Nephron (organoid): ENCODE measurements around the gene AP2A2.

ENCODE experiments used
- H3K27ac Mint-ChIP-seq, 3 experiments: 2 replicates each; pipeline ENCODE4 v1.8.0; 2020; ENCODE audit warnings: mixed read lengths in 3 of 3, mild to moderate bottlenecking in 2 of 3, moderate library complexity in 1 of 3
- H3K27me3 Mint-ChIP-seq: 2 replicates; pipeline ENCODE4 v1.8.0; 2021; ENCODE audit warnings: low read depth, mild to moderate bottlenecking, moderate library complexity, mixed read lengths
- H3K36me3 Mint-ChIP-seq: 2 replicates; pipeline ENCODE4 v1.8.0; 2020; ENCODE audit warnings: low read depth, mixed read lengths
- H3K4me1 Mint-ChIP-seq: 2 replicates; pipeline ENCODE4 v1.8.0; 2020; ENCODE audit warnings: mixed read lengths
- H3K4me3 Mint-ChIP-seq, 3 experiments: 2 replicates each; pipeline ENCODE4 v1.8.0; 2020; ENCODE audit warnings: mild to moderate bottlenecking in 3 of 3, mixed read lengths in 3 of 3, moderate library complexity in 2 of 3
- H3K9me3 Mint-ChIP-seq: 2 replicates; pipeline ENCODE4 v1.8.0; 2020; ENCODE audit warnings: mixed read lengths
- TF ChIP-seq, protein P1 (sequence below), 3 experiments: fragments of 200-600 bp; sonication (generic); IDR thresholded peaks; one replicate each; pipeline ENCODE4 v1.5.0; 2021; ENCODE audit warnings: antibody characterized with exemption in 3 of 3; ENCODE audit not compliant: unreplicated experiment in 3 of 3

Gene AP2A2

DNA sequence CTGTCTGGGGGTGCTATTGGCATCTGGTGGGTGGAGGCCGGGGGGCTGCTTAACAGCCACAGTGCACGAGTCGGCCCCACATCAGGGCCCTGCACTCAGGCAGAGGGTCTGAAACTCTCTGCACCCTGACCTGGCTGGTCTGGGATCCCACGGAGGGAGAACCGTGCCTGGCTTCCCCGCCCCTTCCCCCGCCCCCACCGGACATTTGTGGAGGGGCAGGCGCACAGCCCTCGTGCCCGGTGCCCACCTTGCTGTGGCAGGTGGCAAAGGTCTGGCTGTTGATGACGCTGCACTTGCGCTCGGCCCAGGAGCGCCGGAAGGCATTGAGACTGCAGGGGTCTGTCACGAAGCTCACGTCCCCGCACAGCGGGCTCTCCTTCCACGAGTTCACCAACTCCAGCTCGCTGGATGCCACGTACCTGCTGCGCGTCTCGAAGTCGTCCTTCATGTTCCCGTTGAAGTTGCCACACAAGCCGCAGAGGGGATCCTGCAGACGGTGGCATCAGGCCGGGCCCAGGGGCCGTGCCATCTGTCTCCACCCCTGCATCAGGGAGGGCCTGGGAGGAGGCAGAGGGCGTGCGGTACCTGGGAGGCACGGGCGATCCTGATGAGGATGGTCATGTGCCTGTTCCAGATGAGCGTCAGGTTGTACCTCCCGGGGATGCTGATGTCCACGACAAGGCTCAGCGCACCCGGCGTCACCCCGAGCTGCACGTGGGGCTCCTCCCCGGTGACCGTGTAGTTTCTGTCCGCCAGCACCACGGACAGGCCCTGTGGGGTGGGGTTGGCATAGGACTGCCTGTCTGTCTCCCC is 99.1 kb downstream of the AP2A2 start:
- Mint-ChIP-seq H3K4me3 (no peak overlapping the region), H3K27me3 (no peaks in the 10 kb centered on the region), H3K36me3 (no peaks in the 10 kb centered on the region), H3K4me1 (no peaks in the 10 kb centered on the region), H3K9me3 (no peaks in the 10 kb centered on the region), H3K27ac (no peak overlapping the region)
- TF ChIP-seq, protein P1, sequence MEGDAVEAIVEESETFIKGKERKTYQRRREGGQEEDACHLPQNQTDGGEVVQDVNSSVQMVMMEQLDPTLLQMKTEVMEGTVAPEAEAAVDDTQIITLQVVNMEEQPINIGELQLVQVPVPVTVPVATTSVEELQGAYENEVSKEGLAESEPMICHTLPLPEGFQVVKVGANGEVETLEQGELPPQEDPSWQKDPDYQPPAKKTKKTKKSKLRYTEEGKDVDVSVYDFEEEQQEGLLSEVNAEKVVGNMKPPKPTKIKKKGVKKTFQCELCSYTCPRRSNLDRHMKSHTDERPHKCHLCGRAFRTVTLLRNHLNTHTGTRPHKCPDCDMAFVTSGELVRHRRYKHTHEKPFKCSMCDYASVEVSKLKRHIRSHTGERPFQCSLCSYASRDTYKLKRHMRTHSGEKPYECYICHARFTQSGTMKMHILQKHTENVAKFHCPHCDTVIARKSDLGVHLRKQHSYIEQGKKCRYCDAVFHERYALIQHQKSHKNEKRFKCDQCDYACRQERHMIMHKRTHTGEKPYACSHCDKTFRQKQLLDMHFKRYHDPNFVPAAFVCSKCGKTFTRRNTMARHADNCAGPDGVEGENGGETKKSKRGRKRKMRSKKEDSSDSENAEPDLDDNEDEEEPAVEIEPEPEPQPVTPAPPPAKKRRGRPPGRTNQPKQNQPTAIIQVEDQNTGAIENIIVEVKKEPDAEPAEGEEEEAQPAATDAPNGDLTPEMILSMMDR (IDR thresholded peaks at IDR 0.05; ENCODE audit: unreplicated experiment in 3 of 3): no peak

DNA sequence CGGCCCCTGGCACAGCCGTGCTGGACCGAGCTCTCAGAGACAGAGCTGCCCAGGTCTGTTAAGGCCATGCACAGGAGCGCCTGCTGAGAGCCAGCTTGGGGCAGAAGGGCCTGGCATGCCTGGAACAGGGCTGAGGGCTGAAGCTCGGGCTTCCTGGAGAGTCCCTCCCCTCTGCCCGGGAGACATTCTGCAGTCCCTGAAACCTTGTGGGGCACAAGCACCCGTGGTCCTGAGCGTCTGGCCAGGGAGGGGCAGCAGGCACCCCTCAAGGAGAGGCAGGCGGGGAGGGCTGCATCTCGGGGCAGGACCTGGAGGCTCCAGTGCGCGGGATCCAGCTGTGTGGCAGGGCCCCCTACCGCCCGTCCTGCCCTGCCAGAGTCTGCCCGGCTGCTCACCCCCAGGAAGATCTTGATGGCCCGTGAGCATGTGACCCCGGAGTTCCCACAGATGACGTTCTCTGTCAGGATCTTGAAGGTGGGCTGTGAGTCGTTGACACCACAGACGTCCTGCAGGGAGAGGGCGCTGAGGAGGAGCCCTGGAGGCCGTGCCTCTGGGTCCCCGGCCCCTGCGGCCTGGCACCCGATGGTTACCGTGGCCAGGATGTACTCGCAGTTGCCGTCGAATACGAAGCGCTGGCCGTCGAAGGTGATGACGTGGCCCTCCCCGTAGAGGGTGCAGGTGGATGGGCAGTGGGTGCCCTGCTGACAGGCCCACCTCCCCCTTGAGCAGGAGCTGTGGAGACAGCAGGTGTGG is 99.9 kb downstream of the AP2A2 start:
- TF ChIP-seq, protein P1 (IDR thresholded peaks at IDR 0.05; ENCODE audit: unreplicated experiment in 3 of 3): no peak
- no peak overlapping the region for H3K4me3 Mint-ChIP-seq
- H3K36me3 Mint-ChIP-seq: no peaks in the 10 kb centered on the region
- no peaks in the 10 kb centered on the region for H3K4me1 Mint-ChIP-seq
- H3K9me3 Mint-ChIP-seq: no peaks in the 10 kb centered on the region
- H3K27me3 Mint-ChIP-seq: no peaks in the 10 kb centered on the region
- no peak overlapping the region for H3K27ac Mint-ChIP-seq

DNA sequence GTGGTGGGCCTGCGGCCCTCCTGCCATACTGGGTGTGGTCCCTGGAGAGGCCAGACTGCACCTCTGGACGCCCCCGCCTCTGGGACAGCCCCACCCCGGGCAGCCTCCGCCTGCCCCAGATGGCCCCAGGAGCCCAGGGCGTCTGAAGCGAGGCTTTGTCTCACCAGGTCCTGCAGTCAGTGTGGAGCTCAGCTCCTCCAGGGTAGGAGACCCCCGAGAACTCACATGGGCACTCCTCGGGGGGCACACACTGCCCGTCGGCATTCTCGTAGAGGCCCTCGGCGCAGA is 100.4 kb downstream of the AP2A2 start:
- no peaks in the 10 kb centered on the region for H3K36me3 Mint-ChIP-seq
- TF ChIP-seq, protein P1 (IDR thresholded peaks at IDR 0.05; ENCODE audit: unreplicated experiment in 3 of 3): no peak
- H3K27ac Mint-ChIP-seq: no peak overlapping the region
- H3K9me3 Mint-ChIP-seq: no peaks in the 10 kb centered on the region
- no peaks in the 10 kb centered on the region for H3K27me3 Mint-ChIP-seq
- H3K4me1 Mint-ChIP-seq: no peaks in the 10 kb centered on the region
- H3K4me3 Mint-ChIP-seq: no peak overlapping the region

DNA sequence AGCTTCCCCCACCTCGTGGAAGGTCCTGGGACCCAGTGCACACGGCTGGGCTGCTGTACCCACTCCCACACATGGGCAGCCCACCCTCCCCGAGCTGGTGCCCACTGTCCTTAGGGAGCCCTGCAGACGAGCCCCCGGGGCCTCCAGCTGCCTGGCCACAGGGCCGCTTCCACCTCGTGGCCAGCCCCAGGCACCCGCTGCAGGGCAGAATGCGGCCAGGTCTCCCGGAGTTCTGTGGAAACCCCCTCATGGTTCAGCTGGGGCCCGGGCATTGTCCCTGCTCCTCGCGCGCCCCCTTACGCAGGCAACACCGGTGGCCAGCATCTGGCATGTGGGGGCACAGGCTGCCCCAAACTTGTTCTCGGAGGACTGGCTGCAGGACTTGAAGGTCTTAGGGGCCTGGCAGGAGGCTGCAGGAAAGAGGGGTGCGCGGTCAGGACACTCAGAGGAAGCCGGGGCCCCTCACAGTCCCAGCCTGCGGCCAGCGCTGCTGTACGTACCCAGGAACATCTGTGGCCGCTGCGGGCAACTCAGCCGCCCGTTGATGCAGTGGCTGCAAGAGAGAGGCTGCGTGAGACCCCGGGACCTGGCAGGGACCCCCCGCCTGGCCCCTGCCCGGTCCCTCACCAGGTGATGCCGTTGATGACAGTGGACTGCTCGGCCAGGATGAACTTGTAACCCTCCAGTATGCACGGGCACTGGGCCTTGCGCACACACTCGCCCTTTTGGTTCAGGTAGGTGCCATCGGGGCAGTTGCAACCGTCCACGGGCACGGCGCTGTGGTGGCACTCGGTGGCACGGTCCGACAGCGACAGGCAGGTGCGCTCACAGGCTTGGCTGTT is 101.2 kb downstream of the AP2A2 start:
- Mint-ChIP-seq H3K9me3 (no peaks in the 10 kb centered on the region), H3K27ac (no peak overlapping the region), H3K36me3 (no peaks in the 10 kb centered on the region), H3K4me1 (no peaks in the 10 kb centered on the region), H3K27me3 (no peaks in the 10 kb centered on the region), H3K4me3 (no peak overlapping the region)
- TF ChIP-seq, protein P1 (IDR thresholded peaks at IDR 0.05; ENCODE audit: unreplicated experiment in 3 of 3): no peak

DNA sequence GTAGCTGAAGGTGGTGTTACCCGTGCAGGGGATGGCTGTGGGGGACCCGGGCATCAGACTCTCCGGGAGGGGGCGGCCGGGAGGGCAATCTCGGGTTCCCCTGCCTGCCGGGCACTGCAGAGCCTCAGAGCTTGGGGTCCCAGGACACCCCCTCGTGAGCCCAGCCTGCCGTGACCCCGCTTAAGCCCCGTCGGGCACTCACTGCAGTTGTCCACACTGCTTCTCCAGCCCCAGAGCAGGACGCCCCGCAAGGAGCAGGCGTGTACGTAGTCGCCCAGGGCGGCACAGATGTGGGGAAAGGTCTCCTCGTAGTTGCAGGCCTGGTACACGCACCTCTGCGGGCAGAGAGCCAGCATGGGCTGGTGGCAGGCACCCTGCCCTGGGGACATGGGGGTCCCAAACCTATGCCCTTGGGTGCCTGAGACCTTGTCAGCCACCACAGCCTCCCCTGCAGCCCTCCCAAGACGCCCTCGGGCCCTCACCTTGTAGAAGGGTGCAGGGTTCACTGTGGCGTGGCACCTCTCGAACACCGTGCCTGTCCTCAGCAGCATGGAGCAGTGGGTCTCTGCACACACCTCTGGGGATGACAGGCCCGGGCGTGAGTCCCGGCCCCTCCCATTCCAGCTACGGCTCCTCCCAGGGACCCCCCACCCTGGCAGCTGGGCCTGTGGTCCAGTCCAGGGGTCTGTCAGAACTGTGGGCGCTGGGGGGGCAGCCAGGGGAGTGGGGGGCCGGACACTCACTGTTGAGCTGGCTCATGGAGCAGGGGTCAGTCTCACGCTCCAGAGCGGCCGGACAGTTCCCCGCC is 102.0 kb downstream of the AP2A2 start:
- TF ChIP-seq, protein P1 (IDR thresholded peaks at IDR 0.05; ENCODE audit: unreplicated experiment in 3 of 3): no peak
- no peaks in the 10 kb centered on the region for H3K4me1 Mint-ChIP-seq
- no peaks in the 10 kb centered on the region for H3K9me3 Mint-ChIP-seq
- no peaks in the 10 kb centered on the region for H3K27me3 Mint-ChIP-seq
- no peaks in the 10 kb centered on the region for H3K36me3 Mint-ChIP-seq
- H3K27ac Mint-ChIP-seq: no peak overlapping the region
- no peak overlapping the region for H3K4me3 Mint-ChIP-seq
